Kidney (tissue), 14 donors: ENCODE measurements around the gene SCML1. TPM values are rescaled to one million over a fixed set of nuclear protein-coding genes. Genes with fewer than 3 reads are reported as not detected.

Experiments used
- DNase-seq, 5 donors: peaks; one replicate each; pipeline ENCODE4 v3.0.0-alpha.2; 2013 to 2020
- FAIRE-seq: peaks from 2 replicates; lab custom pipeline; 2012; peaks lifted over from hg19 to GRCh38; lab: Jason Lieb, UNC
- H3K27ac ChIP-seq, 2 donors: one replicate each; pipeline ENCODE4 v1.7.0; 2013; ENCODE audit warnings: low read depth in 2 of 2, low read length in 2 of 2, inconsistent platforms in 1 of 2
- H3K27me3 ChIP-seq: one replicate; pipeline ENCODE4 v1.7.1; 2013; ENCODE audit warnings: low read length, inconsistent platforms; ENCODE audit not compliant: control insufficient read depth, insufficient read depth
- H3K36me3 ChIP-seq, 3 donors: one replicate each; pipeline versions ENCODE4 v1.7.0 to v1.7.1; 2013; ENCODE audit warnings: low read length in 3 of 3, control low read depth in 1 of 3, inconsistent platforms in 1 of 3; ENCODE audit not compliant: insufficient read depth in 3 of 3, control insufficient read depth in 2 of 3
- H3K4me1 ChIP-seq, 3 donors: one replicate each; pipeline versions ENCODE4 v1.7.0 to v1.7.1; 2013; ENCODE audit warnings: low read length in 3 of 3, inconsistent platforms in 1 of 3, low read depth in 1 of 3; ENCODE audit not compliant: control insufficient read depth in 2 of 3, insufficient read depth in 2 of 3
- H3K4me3 ChIP-seq, 3 donors: one replicate each; pipeline versions ENCODE4 v1.7.0 to v1.8.1; 2013; ENCODE audit warnings: low read length in 3 of 3, control low read depth in 1 of 3, inconsistent platforms in 1 of 3
- H3K9ac ChIP-seq, 3 donors: one replicate each; pipeline versions ENCODE4 v1.7.0 to v1.7.1; 2013; ENCODE audit warnings: low read length in 3 of 3, control low read depth in 1 of 3, inconsistent platforms in 1 of 3
- H3K9me3 ChIP-seq, 3 donors: one replicate each; pipeline versions ENCODE4 v1.7.0 to v1.7.1; 2013; ENCODE audit warnings: low read length in 3 of 3, control low read depth in 1 of 3, inconsistent platforms in 1 of 3; ENCODE audit not compliant: control insufficient read depth in 2 of 3, insufficient read depth in 1 of 3
- CTCF ChIP-seq: IDR thresholded peaks from 3 replicates; pipeline ENCODE4 v1.5.1; 2012; ENCODE audit warnings: mild to moderate bottlenecking, moderate library complexity, borderline replicate concordance; ENCODE audit not compliant: insufficient read depth; ENCODE audit errors: extremely low read depth
- intact Hi-C: fragments of 100-400 bp; cut with DNase I; formaldehyde crosslinking; loops from one replicate; pipeline ENCODE4 v1.11.1; 2022
- polyA plus RNA-seq: library from polyadenylated mRNA; stranded (reverse); fragments of 350-450 nt; fragmentation: Illumina TruSeq; extraction: RNeasy Lipid Tissue Mini Kit (QIAGEN cat#74804); gene quantifications from one replicate; pipeline ENCODE4 v1.2.3, GENCODE V29; 2014; ENCODE audit warnings: low read depth, low replicate concordance; ENCODE audit not compliant: insufficient read depth
- total RNA-seq: library from RNA; stranded (reverse); fragmentation: NEBNext Ultra II Directional; extraction: Animal tissue kit (Norgen Biotek cat#: 25700); gene quantifications from one replicate; pipeline ENCODE4 v1.2.1, GENCODE V29; 2021
- donor health status: control.
- donor health status: control.
- donor health status: control.
- donor health status: control.
- donor health status: control.
- donor health status: DM: yes; HTN: yes; CAD: no.
- donor health status: Normal renal cell carcinoma (clear cell type).

The SCML1 gene
- total and polyA plus RNA-seq, 2 donors from 2014 or later: 8.5 to 9.9 TPM

GRCh38 chrX:17738737-17739535 is 1.6 kb downstream of the SCML1 start:
- no peaks in the 10 kb centered on the region for H3K9me3 ChIP-seq
- H3K4me3 ChIP-seq: peak overlapping the region; percentile 75 to 86 (median 78)
- intact Hi-C loops: no loop called here
- no peak for TF ChIP-seq CTCF
- peak overlapping the region; percentile 33 to 58 (median 48) for H3K9ac ChIP-seq
- peak; percentile 90 for FAIRE-seq
- DNase-seq: no peak
- H3K36me3 ChIP-seq: no peaks in the 10 kb centered on the region
- H3K27me3 ChIP-seq: no peaks in the 10 kb centered on the region
- H3K27ac ChIP-seq: peak overlapping the region; percentile 92 to 95
- H3K4me1 ChIP-seq: peaks cover 0 to 4% (median 0%) of the 10 kb centered on the region in 3 donors

- intact Hi-C loops: no loop called here
- DNase-seq: no peak
- Histone ChIP-seq H3K36me3 (no peaks in the 10 kb centered on the region), H3K9me3 (no peaks in the 10 kb centered on the region), H3K4me3 (no peak overlapping the region), H3K9ac (no peak overlapping the region), H3K4me1 (peaks cover 0 to 4% (median 0%) of the 10 kb centered on the region in 3 donors), H3K27me3 (no peaks in the 10 kb centered on the region), H3K27ac (no peak overlapping the region)
- no peak for TF ChIP-seq CTCF
- no peak for FAIRE-seq
Observed at GRCh38 chrX:17740137-17741122, 3.1 kb downstream of the SCML1 start.

GRCh38 chrX:17741123-17741511 is 3.8 kb downstream of the SCML1 start:
- no peak for TF ChIP-seq CTCF
- FAIRE-seq: no peak
- H3K27me3 ChIP-seq: no peaks in the 10 kb centered on the region

More at GRCh38 chrX:17741123-17741511, 3.8 kb downstream of the SCML1 start:
- no peak overlapping the region for H3K4me3 ChIP-seq
- peaks cover 0 to 4% (median 0%) of the 10 kb centered on the region in 3 donors for H3K4me1 ChIP-seq
- no peak for DNase-seq
- intact Hi-C loops: no loop called here
- H3K27ac ChIP-seq: no peak overlapping the region
- H3K9ac ChIP-seq: no peak overlapping the region
- no peaks in the 10 kb centered on the region for H3K9me3 ChIP-seq
- H3K36me3 ChIP-seq: no peaks in the 10 kb centered on the region
